Liver (tissue), 3 donors: ENCODE results near the gene HOXD9.

Source experiments
- ATF3 ChIP-seq: IDR thresholded peaks from 2 replicates; pipeline ENCODE4 v1.6.1; 2016; ENCODE audit warnings: antibody characterized with exemption
- CTCF ChIP-seq: fragments of 150-350 bp; IDR thresholded peaks from 2 replicates; pipeline ENCODE4 v1.5.1; 2017; ENCODE audit warnings: improper control_type of control experiment, low read depth, low read length; ENCODE audit not compliant: missing input control
- EGR1 ChIP-seq, 2 donors: IDR thresholded peaks; 2 replicates each; pipeline ENCODE4 v1.6.1; 2016 to 2018; ENCODE audit warnings: antibody characterized with exemption in 2 of 2, low read depth in 2 of 2
- donor health status: healthy.
- donor health status: healthy.

GRCh38 chr2:176102309-176102866 lies 20.1 kb upstream of the HOXD9 start:
- no peak for TF ChIP-seq CTCF
- TF ChIP-seq EGR1 (IDR thresholded peaks at IDR 0.05; ENCODE audit: low read depth in 2 of 2) = no peak
- TF ChIP-seq ATF3 = no peak
